CD4-positive, CD25-positive, alpha-beta regulatory T cell (primary cell): ENCODE data around the gene WDR90. TPM values are rescaled to one million over a fixed set of nuclear protein-coding genes. Genes with fewer than 3 reads are reported as not detected.

Experiments used
- ATAC-seq, 2 donors: fragments of 150-1000 bp; cut with Tn5 transposase; one replicate each; pipeline ENCODE4 v1.10.0; 2021; ENCODE audit warnings: low read depth in 2 of 2, moderate number of reproducible peaks in 2 of 2, moderate library complexity in 1 of 2
- DNase-seq, 3 donors: peaks; one replicate each; pipeline versions ENCODE4 v3.0.0 to v3.0.0-alpha.2; 2012 to 2022; ENCODE audit warnings: mixed read lengths in 1 of 3
- H3K27ac ChIP-seq: one replicate; pipeline ENCODE4 v1.7.0; 2013; ENCODE audit warnings: mild to moderate bottlenecking, low read length; ENCODE audit not compliant: insufficient read depth, poor library complexity, severe bottlenecking
- H3K27me3 ChIP-seq: one replicate; pipeline ENCODE4 v1.7.0; 2013; ENCODE audit warnings: low read length; ENCODE audit not compliant: control insufficient read depth, insufficient read depth
- H3K36me3 ChIP-seq: one replicate; pipeline ENCODE4 v1.7.0; 2013; ENCODE audit warnings: mild to moderate bottlenecking, low read length, moderate library complexity; ENCODE audit not compliant: control insufficient read depth, insufficient read depth
- H3K4me1 ChIP-seq: 2 replicates; pipeline ENCODE4 v1.7.0; 2013; ENCODE audit warnings: mild to moderate bottlenecking, low read length; ENCODE audit not compliant: insufficient read depth, control insufficient read depth, poor library complexity, severe bottlenecking
- H3K4me3 ChIP-seq: one replicate; pipeline ENCODE4 v1.7.0; 2013; ENCODE audit warnings: low read depth, mild to moderate bottlenecking, low read length, moderate library complexity
- H3K9me3 ChIP-seq, 2 experiments: 1 replicate in 1 of 2; 2 replicates in 1 of 2; pipeline ENCODE4 v1.7.0; 2013; ENCODE audit warnings: low read length in 2 of 2, mild to moderate bottlenecking in 1 of 2, moderate library complexity in 1 of 2; ENCODE audit not compliant: control insufficient read depth in 2 of 2
- H3K27ac Mint-ChIP-seq, 3 donors: one replicate each; pipeline ENCODE4 v1.8.0; 2020 to 2022; ENCODE audit warnings: mild to moderate bottlenecking in 3 of 3, mixed read lengths in 3 of 3, moderate library complexity in 2 of 3
- H3K27me3 Mint-ChIP-seq: one replicate; pipeline ENCODE4 v1.8.0; 2022; ENCODE audit warnings: mild to moderate bottlenecking, mixed read lengths
- H3K36me3 Mint-ChIP-seq: one replicate; pipeline ENCODE4 v1.8.0; 2020; ENCODE audit warnings: mixed read lengths
- H3K4me1 Mint-ChIP-seq, 4 donors: one replicate each; pipeline ENCODE4 v1.8.0; 2020 to 2022; ENCODE audit warnings: mixed read lengths in 4 of 4, mild to moderate bottlenecking in 1 of 4
- H3K4me3 Mint-ChIP-seq, 4 donors: one replicate each; pipeline ENCODE4 v1.8.0; 2020 to 2022; ENCODE audit warnings: mild to moderate bottlenecking in 4 of 4, mixed read lengths in 4 of 4, moderate library complexity in 3 of 4
- H3K9me3 Mint-ChIP-seq, 7 donors: one replicate each; pipeline ENCODE4 v1.8.0; 2020 to 2022; ENCODE audit warnings: mixed read lengths in 7 of 7, mild to moderate bottlenecking in 3 of 7, moderate library complexity in 2 of 7
- polyA plus RNA-seq, 4 donors: library from polyadenylated mRNA; unstranded; fragments of 300-500 nt; fragmentation: Illumina TruSeq; gene quantifications; one replicate each; pipeline ENCODE4 v1.2.3, GENCODE V29; 2021
- total RNA-seq: library from RNA; stranded (reverse); gene quantifications from one replicate; pipeline ENCODE4 v1.2.3, GENCODE V29; 2022

The WDR90 gene
- total and polyA plus RNA-seq, 5 donors from 2014 or later = 0.89 to 11.4 (median 1.1) TPM

- no peaks in the 10 kb centered on the region for H3K9me3 Mint-ChIP-seq
- Histone ChIP-seq H3K4me1 (peaks cover 44% of the 10 kb centered on the region), H3K27me3 (no peaks in the 10 kb centered on the region)
These were observed 30.0 kb downstream of the WDR90 start for GRCh38 chr16:678858-679813.

DNA sequence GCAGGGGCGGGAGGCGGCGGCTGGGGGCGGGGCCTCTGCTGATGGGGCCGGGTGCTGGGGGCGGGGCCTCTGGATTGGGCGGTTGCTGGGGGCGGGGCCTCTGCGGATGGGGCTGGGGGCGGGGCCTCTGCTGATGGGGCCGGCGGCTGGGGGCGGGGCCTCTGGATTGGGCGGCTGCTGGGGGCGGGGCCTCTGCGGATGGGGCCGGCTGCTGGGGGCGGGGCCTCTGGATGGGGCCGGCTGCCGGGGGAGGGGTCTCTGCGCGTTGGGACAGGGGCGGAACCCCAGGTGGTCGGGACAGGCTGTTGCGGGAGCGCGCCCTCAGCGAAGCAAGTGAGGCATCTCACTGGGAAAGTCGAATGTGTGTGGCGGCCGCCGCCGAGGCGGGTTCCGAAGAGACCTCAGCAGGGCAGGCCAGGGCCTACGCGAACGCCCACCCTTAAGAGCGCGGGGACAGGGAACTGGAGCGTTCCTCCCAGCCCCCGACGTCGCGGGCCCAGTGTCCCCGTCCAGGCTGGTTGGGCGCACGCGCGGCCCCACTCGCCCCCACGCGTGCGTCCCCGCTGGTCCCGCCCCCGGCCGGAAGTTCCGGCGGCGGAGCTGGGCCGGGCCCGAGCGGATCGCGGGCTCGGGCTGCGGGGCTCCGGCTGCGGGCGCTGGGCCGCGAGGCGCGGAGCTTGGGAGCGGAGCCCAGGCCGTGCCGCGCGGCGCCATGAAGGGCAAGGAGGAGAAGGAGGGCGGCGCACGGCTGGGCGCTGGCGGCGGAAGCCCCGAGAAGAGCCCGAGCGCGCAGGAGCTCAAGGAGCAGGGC lies 30.9 kb downstream of the WDR90 start, which contains the start of gene STUB1:
TSS of gene STUB1 (plus strand) at position 597 of the 811 bp plus-strand sequence. CDS start at position 713, 116 bp downstream.
- Mint-ChIP-seq H3K27ac (peak within 1 kb of the TSS in 2 of 3 donors; percentile 71 to 73), H3K36me3 (peaks cover 3% of the 10 kb centered on the region), H3K4me1 (peaks cover 0 to 41% (median 5%) of the 10 kb centered on the region in 4 donors), H3K27me3 (no peaks in the 10 kb centered on the region), H3K4me3 (peak within 1 kb of the TSS; percentile 83 to 93 (median 88)), H3K9me3 (no peaks in the 10 kb centered on the region)
- Histone ChIP-seq H3K27me3 (no peaks in the 10 kb centered on the region), H3K9me3 (no peaks in the 10 kb centered on the region), H3K4me1 (peaks cover 47% of the 10 kb centered on the region), H3K36me3 (peaks cover 9% of the 10 kb centered on the region), H3K4me3 (peak within 1 kb of the TSS; percentile 58), H3K27ac (peak within 1 kb of the TSS; percentile 81)
- ATAC-seq (peak; percentile 41 to 42), DNase-seq (peak; percentile 81 to 84 (median 81))

More at GRCh38 chr16:678858-679813, 30.0 kb downstream of the WDR90 start:
- H3K27me3 Mint-ChIP-seq = no peaks in the 10 kb centered on the region
- peak in 2 of 3 donors; percentile 46 to 57 for DNase-seq
- peak overlapping the region; percentile 84 to 93 (median 85) for H3K4me3 Mint-ChIP-seq
- H3K4me3 ChIP-seq = no peak overlapping the region
- H3K27ac Mint-ChIP-seq = peak overlapping the region in 1 of 3 donors; percentile 88
- peaks cover 3% of the 10 kb centered on the region for H3K36me3 Mint-ChIP-seq
- peaks cover 0 to 42% (median 5%) of the 10 kb centered on the region in 4 donors for H3K4me1 Mint-ChIP-seq
- peaks cover 9% of the 10 kb centered on the region for H3K36me3 ChIP-seq
- ATAC-seq = no peak
- no peaks in the 10 kb centered on the region for H3K9me3 ChIP-seq
- H3K27ac ChIP-seq = peak overlapping the region; percentile 69

- peak overlapping the region; percentile 76 to 86 (median 76) for H3K4me3 Mint-ChIP-seq
- no peaks in the 10 kb centered on the region for H3K9me3 Mint-ChIP-seq
- H3K27me3 Mint-ChIP-seq = no peaks in the 10 kb centered on the region
- Histone ChIP-seq H3K27me3 (no peaks in the 10 kb centered on the region), H3K27ac (peak overlapping the region; percentile 81), H3K4me1 (peaks cover 44% of the 10 kb centered on the region), H3K9me3 (no peaks in the 10 kb centered on the region), H3K36me3 (peaks cover 9% of the 10 kb centered on the region), H3K4me3 (peak overlapping the region; percentile 58)
- peaks cover 0 to 38% (median 5%) of the 10 kb centered on the region in 4 donors for H3K4me1 Mint-ChIP-seq
- no peak overlapping the region for H3K27ac Mint-ChIP-seq
- no peak for DNase-seq
- peaks cover 3% of the 10 kb centered on the region for H3K36me3 Mint-ChIP-seq
- no peak for ATAC-seq
These were observed 31.4 kb downstream of the WDR90 start for GRCh38 chr16:680625-680945.

DNA sequence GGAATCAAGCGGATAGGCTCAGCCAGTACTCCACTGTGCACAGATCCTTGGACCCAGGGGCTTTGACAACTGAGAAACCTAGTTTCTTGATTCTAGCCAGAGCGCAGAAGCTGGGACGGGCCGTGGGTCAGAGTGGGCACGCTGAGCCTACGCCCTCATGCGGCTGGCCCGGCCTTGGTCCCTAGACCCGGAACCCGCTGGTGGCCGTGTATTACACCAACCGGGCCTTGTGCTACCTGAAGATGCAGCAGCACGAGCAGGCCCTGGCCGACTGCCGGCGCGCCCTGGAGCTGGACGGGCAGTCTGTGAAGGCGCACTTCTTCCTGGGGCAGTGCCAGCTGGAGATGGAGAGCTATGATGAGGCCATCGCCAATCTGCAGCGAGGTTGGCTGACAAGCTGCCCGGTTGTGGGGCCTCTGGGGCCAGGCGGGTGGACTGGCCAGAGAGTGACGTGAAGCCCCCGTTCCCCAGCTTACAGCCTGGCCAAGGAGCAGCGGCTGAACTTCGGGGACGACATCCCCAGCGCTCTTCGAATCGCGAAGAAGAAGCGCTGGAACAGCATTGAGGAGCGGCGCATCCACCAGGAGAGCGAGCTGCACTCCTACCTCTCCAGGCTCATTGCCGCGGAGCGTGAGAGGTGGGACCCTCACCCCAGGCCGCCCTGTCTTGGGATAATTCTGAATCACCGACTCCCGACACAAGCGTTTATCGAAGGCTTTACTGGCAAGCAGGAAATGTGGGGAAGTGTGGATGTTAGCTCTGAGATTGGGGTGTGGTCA lies 32.0 kb downstream of the WDR90 start:
- H3K27ac ChIP-seq = peak overlapping the region; percentile 81
- Mint-ChIP-seq H3K4me3 (peak overlapping the region; percentile 76 to 86 (median 76)), H3K9me3 (no peaks in the 10 kb centered on the region), H3K27me3 (no peaks in the 10 kb centered on the region), H3K27ac (peak overlapping the region in 1 of 3 donors; percentile 69), H3K4me1 (peaks cover 0 to 44% (median 5%) of the 10 kb centered on the region in 4 donors), H3K36me3 (peaks cover 3% of the 10 kb centered on the region)
- ATAC-seq (no peak), DNase-seq (no peak)
- peak overlapping the region; percentile 58 for H3K4me3 ChIP-seq
- H3K9me3 ChIP-seq = no peaks in the 10 kb centered on the region
- H3K4me1 ChIP-seq = peaks cover 43% of the 10 kb centered on the region
- H3K36me3 ChIP-seq = peaks cover 9% of the 10 kb centered on the region
- H3K27me3 ChIP-seq = no peaks in the 10 kb centered on the region

DNA sequence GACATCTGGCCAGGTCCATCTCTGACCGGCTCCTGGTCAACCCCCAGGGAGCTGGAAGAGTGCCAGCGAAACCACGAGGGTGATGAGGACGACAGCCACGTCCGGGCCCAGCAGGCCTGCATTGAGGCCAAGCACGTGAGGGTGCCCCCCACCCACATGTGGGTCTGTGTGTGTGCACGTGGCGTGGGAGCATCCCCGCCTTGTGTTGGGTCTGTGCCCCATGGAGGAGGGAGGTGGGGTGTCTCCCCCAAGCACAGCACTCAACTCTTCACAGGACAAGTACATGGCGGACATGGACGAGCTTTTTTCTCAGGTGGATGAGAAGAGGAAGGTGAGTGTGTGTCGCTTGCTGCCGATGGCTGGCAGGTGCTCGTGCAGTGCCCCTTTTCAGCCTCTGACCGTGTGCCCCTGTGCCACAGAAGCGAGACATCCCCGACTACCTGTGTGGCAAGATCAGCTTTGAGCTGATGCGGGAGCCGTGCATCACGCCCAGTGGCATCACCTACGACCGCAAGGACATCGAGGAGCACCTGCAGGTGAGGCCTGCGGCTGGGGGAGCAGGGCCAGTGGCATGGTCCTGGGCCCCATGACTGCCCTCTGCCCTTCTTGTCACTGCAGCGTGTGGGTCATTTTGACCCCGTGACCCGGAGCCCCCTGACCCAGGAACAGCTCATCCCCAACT lies 32.7 kb downstream of the WDR90 start:
- H3K4me1 ChIP-seq = peaks cover 43% of the 10 kb centered on the region
- H3K9me3 ChIP-seq = no peaks in the 10 kb centered on the region
- no peak overlapping the region for H3K27ac ChIP-seq
- H3K36me3 ChIP-seq = peaks cover 9% of the 10 kb centered on the region
- no peak for DNase-seq
- no peaks in the 10 kb centered on the region for H3K27me3 Mint-ChIP-seq
- H3K27ac Mint-ChIP-seq = peak overlapping the region in 2 of 3 donors; percentile 69 to 85
- H3K27me3 ChIP-seq = no peaks in the 10 kb centered on the region
- no peak for ATAC-seq
- H3K4me3 ChIP-seq = no peak overlapping the region
- no peaks in the 10 kb centered on the region for H3K9me3 Mint-ChIP-seq
- peak overlapping the region; percentile 76 to 86 (median 76) for H3K4me3 Mint-ChIP-seq
- H3K4me1 Mint-ChIP-seq = peaks cover 0 to 41% (median 5%) of the 10 kb centered on the region in 4 donors
- H3K36me3 Mint-ChIP-seq = peaks cover 3% of the 10 kb centered on the region

DNA sequence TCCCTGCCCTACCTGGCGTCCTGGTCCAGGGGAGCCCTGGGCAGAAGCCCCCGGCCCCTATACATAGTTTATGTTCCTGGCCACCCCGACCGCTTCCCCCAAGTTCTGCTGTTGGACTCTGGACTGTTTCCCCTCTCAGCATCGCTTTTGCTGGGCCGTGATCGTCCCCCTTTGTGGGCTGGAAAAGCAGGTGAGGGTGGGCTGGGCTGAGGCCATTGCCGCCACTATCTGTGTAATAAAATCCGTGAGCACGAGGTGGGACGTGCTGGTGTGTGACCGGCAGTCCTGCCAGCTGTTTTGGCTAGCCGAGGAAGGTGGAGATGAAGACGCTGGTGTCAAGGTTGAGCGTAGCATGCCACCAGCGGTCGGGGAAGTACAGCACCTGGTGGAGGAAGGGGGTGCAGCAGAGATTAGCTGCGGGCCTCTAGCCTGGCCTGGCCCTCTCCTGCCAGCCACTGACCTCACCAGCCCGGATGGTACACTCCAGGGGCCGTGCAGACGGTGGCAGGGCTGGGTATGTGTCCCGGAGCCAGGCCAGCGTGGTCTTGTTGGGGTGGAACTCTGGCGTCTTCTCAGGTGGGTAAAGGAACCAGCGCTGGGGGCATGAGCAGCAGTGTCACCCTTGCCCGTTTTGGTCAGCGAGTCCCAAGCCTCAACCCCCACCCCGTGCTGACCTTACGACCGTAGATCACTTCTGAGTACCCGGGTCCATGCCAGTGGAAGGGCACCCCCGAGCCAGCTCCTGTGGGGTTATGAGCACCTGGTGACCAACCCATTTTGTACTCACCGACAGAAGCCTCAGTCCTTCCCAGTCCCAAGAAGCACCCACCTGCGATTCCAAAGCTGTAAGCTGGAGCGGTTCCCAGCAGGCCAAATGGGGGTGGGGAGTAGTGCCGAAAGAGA lies 33.6 kb downstream of the WDR90 start:
- Histone ChIP-seq H3K27ac (peak overlapping the region; percentile 73), H3K4me1 (peaks cover 43% of the 10 kb centered on the region)

More for the DNA sequence above, 33.6 kb downstream of the WDR90 start:
- H3K4me3 ChIP-seq = no peak overlapping the region
- H3K36me3 ChIP-seq = peaks cover 12% of the 10 kb centered on the region
- H3K27me3 ChIP-seq = no peaks in the 10 kb centered on the region
- ATAC-seq = no peak
- Mint-ChIP-seq H3K36me3 (peaks cover 3% of the 10 kb centered on the region), H3K27me3 (no peaks in the 10 kb centered on the region), H3K4me1 (peaks cover 0 to 38% (median 5%) of the 10 kb centered on the region in 4 donors), H3K9me3 (no peaks in the 10 kb centered on the region), H3K4me3 (peak overlapping the region; percentile 76 to 86 (median 80)), H3K27ac (peak overlapping the region in 2 of 3 donors; percentile 85 to 86)
- DNase-seq = no peak
- no peaks in the 10 kb centered on the region for H3K9me3 ChIP-seq
